Lung (tissue), 12 donors: ENCODE data around the gene TNF. TPM values are rescaled to one million over a fixed set of nuclear protein-coding genes. Genes with fewer than 3 reads are reported as not detected.

ENCODE experiments used
- ATAC-seq: fragments of 200-7000 bp; cut with Tn5 transposase; one replicate; pipeline ENCODE4 v1.9.1; 2020; ENCODE audit warnings: moderate number of reproducible peaks; ENCODE audit not compliant: insufficient read depth, low FRiP score
- DNase-seq, 3 donors: peaks; one replicate each; pipeline ENCODE4 v3.0.0-alpha.2; 2013 to 2017
- H3K27ac ChIP-seq, 2 donors: one replicate each; pipeline ENCODE4 v1.5.1; 2013; ENCODE audit warnings: mild to moderate bottlenecking in 2 of 2, moderate library complexity in 2 of 2, control low read depth in 1 of 2, inconsistent platforms in 1 of 2, low read depth in 1 of 2, low read length in 1 of 2
- H3K27me3 ChIP-seq, 3 donors: one replicate each; pipeline ENCODE4 v1.5.1; 2013; ENCODE audit warnings: low read length in 2 of 3; ENCODE audit not compliant: control insufficient read depth in 3 of 3, insufficient read depth in 3 of 3
- H3K36me3 ChIP-seq, 4 donors: one replicate each; pipeline ENCODE4 v1.5.1; 2013; ENCODE audit warnings: low read length in 4 of 4, mild to moderate bottlenecking in 1 of 4, moderate library complexity in 1 of 4; ENCODE audit not compliant: control insufficient read depth in 4 of 4, insufficient read depth in 4 of 4
- H3K4me1 ChIP-seq, 5 donors: one replicate each; pipeline ENCODE4 v1.5.1; 2013; ENCODE audit warnings: low read length in 5 of 5, mild to moderate bottlenecking in 2 of 5, moderate library complexity in 1 of 5; ENCODE audit not compliant: control insufficient read depth in 5 of 5, insufficient read depth in 5 of 5
- H3K4me3 ChIP-seq: one replicate; pipeline ENCODE4 v1.5.1; 2013; ENCODE audit warnings: mild to moderate bottlenecking, control low read depth, moderate library complexity
- H3K9ac ChIP-seq, 2 donors: one replicate each; pipeline ENCODE4 v1.5.1; 2013; ENCODE audit warnings: low read length in 2 of 2, control low read depth in 1 of 2; ENCODE audit not compliant: insufficient read depth in 1 of 2
- H3K9me3 ChIP-seq, 4 donors: one replicate each; pipeline ENCODE4 v1.5.1; 2013; ENCODE audit warnings: low read length in 3 of 4, mild to moderate bottlenecking in 1 of 4, moderate library complexity in 1 of 4; ENCODE audit not compliant: control insufficient read depth in 4 of 4, insufficient read depth in 3 of 4
- WGBS, 2 donors: extraction: QIAGEN DNeasy Blood & Tissue Kit; methylation state at CpG; one replicate each; pipeline ENCODE4 v1.1.7; 2013; 5-methylcytosine and 5-hydroxymethylcytosine counted together
- polyA plus RNA-seq, 2 donors: library from polyadenylated mRNA; stranded (reverse); fragments of 200-250 nt; gene quantifications; one replicate each; pipeline ENCODE4 v1.2.1, GENCODE V29; 2013
- total RNA-seq, 2 donors: library from RNA; depleted of rRNA in 1 of 2; stranded (reverse); fragments of >200 nt in 1 of 2; gene quantifications; one replicate each; pipeline ENCODE4 v1.2.1, GENCODE V29; 2014 to 2021
- TF ChIP-seq, protein P1 (sequence below): IDR thresholded peaks from 2 replicates; pipeline ENCODE4 v1.5.1; 2012; ENCODE audit warnings: mild to moderate bottlenecking; ENCODE audit errors: control extremely low read depth, extremely low read depth
- donor health status: control.
- donor health status: control.
- donor health status: Bipolar disorder and iron deficiency.
- donor health status: healthy.
- donor health status: DM: yes; HTN: yes; CAD: no.

The TNF gene
- total and polyA plus RNA-seq, 4 donors: 0.23 to 15.7 (median 4.1) TPM

DNA sequence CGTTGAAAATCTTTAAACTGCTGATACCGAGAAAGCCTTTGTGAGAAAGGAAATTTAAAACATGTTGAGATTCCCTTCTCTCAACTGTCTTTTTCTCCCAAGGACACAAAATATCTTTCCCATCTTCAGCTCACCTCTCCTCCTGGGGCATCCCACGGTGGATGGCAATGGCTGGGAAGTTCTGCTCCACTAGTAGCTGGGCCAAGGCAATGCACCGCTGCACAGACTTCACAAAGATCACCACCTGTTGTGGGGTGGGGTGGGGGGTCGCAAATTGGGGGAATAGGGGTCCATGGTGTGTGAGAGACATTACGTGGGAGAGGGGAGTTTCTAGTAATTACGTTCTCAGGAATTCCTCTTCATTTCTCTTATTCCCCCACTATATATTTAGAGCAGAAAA, 44.2 kb upstream of the TNF start:
- no peak overlapping the region for H3K4me3 ChIP-seq
- H3K9me3 ChIP-seq: no peaks in the 10 kb centered on the region
- H3K4me1 ChIP-seq: peaks cover 0 to 6% (median 1%) of the 10 kb centered on the region in 5 donors
- H3K9ac ChIP-seq: no peak overlapping the region
- WGBS, 2 donors: 94% methylated on average over 7 of the region's 7 CpGs
- H3K27me3 ChIP-seq: no peaks in the 10 kb centered on the region
- no peak for ATAC-seq
- H3K27ac ChIP-seq: no peak overlapping the region
- TF ChIP-seq, protein P1, sequence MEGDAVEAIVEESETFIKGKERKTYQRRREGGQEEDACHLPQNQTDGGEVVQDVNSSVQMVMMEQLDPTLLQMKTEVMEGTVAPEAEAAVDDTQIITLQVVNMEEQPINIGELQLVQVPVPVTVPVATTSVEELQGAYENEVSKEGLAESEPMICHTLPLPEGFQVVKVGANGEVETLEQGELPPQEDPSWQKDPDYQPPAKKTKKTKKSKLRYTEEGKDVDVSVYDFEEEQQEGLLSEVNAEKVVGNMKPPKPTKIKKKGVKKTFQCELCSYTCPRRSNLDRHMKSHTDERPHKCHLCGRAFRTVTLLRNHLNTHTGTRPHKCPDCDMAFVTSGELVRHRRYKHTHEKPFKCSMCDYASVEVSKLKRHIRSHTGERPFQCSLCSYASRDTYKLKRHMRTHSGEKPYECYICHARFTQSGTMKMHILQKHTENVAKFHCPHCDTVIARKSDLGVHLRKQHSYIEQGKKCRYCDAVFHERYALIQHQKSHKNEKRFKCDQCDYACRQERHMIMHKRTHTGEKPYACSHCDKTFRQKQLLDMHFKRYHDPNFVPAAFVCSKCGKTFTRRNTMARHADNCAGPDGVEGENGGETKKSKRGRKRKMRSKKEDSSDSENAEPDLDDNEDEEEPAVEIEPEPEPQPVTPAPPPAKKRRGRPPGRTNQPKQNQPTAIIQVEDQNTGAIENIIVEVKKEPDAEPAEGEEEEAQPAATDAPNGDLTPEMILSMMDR: no peak
- no peak for DNase-seq
- H3K36me3 ChIP-seq: peaks cover 31 to 53% (median 46%) of the 10 kb centered on the region in 4 donors

DNA sequence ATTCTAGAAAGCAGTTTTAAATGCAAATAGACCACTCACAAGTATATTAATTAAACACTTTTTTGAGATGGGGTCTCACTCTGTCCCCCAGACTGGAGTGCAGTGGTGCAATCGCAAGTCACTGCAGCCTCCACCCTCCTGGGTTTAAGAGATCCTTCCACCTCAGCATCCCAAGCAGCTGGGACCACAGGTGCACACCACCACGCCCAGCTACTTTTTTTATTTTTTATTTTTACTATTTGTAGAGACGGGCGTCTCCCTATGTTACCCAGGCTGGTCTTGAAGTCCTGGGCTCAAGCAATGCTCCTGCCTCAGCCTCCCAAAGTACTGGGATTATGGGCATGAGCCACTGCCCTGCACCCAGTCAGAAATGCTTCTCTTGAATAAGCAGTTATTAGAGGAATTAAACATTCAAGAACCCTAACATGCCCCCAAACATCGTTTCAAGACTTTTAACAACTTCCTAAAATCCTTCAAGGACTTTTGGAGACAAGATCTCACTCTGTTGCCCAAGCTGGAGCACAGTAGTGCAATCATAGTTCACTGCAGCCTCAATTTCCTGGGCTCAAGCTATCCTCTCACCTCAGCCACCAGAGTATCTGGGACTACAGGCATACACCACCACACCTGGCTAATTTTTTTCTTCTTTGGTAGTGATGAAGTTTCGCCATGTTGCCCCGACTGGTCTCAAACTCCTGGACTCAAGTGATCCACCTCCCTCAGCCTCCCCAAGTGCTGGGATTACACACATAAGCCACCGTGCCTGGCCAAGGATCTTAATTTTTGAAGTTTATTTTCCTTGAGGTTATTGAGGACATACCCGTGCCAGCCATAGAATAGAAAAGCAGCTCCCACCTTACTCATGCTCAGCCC, 43.4 kb upstream of the TNF start:
- TF ChIP-seq, protein P1: no peak
- peaks cover 0 to 6% (median 0%) of the 10 kb centered on the region in 5 donors for H3K4me1 ChIP-seq
- no peak overlapping the region for H3K9ac ChIP-seq
- H3K36me3 ChIP-seq: peaks cover 38 to 59% (median 49%) of the 10 kb centered on the region in 4 donors
- DNase-seq: no peak
- H3K27me3 ChIP-seq: no peaks in the 10 kb centered on the region
- WGBS, 2 donors: 75 to 77% methylated on average over 9 of the region's 9 CpGs
- H3K4me3 ChIP-seq: no peak overlapping the region
- H3K9me3 ChIP-seq: no peaks in the 10 kb centered on the region
- no peak overlapping the region for H3K27ac ChIP-seq
- no peak for ATAC-seq

DNA sequence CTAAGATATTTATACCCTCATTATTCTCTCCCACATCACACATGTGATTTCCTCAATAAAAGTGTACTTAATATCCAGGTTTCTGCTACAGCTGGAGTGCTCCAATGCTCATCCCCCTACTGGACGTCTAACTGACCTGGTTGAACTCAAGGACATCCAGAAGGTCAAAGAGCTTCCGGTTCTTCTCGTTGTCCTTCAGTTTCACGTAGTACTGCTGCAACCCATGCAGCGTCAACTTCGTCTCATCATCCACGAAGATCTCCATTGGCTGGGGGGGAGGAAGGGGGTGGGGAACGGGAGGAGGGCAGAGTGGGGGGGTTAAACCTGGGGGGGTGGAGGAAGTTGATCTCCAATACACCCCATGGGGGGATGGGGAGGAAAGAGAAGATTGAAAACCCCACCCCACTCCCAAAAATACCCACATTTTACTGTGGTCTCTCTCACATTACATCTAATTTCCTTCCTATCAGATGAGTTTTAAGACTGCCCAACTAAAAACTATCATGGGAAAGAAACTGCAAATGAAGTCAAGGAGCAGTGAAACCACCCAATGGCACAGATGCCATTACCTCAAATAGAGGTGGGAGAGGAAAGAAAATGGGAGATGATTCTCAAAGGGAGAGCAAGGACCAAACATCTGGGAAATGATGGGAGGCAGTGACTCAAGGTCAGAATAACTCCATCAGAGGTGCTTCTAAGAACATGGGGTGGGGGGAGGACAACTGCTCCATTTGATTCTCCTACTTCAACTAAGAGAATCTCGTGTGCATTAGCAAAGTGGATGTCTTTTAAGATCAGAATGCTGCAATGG, 42.5 kb upstream of the TNF start:
- DNase-seq (no peak), ATAC-seq (no peak)
- Histone ChIP-seq H3K27me3 (no peaks in the 10 kb centered on the region), H3K27ac (no peak overlapping the region), H3K4me1 (peaks cover 0 to 6% (median 0%) of the 10 kb centered on the region in 5 donors), H3K36me3 (peaks cover 39 to 60% (median 51%) of the 10 kb centered on the region in 4 donors), H3K4me3 (no peak overlapping the region), H3K9ac (no peak overlapping the region), H3K9me3 (no peaks in the 10 kb centered on the region)
- WGBS, 2 donors: 67 to 72% methylated on average over 9 of the region's 9 CpGs
- TF ChIP-seq, protein P1: no peak
